MM.1S (cell line): ENCODE results near the gene NBAS.

Experiments
- DNase-seq: peaks from one replicate; pipeline ENCODE4 v3.0.0-alpha.2; 2015
- H2AFZ ChIP-seq: fragments of 300-600 bp; sonication (generic); 2 replicates; pipeline ENCODE4 v1.6.0; 2016; ENCODE audit warnings: antibody characterized with exemption, low read length
- H3F3A ChIP-seq: fragments of 300-600 bp; sonication (generic); 2 replicates; pipeline ENCODE4 v1.6.1; 2016; ENCODE audit warnings: mild to moderate bottlenecking, antibody characterized with exemption, low read length, moderate library complexity, mixed read lengths; ENCODE audit not compliant: insufficient read depth
- H3K27ac ChIP-seq: fragments of 300-600 bp; sonication (generic); 2 replicates; pipeline ENCODE4 v1.5.1; 2016; ENCODE audit warnings: mild to moderate bottlenecking, low read length
- H3K27me3 ChIP-seq: fragments of 300-600 bp; sonication (generic); replicated peaks from 2 replicates; pipeline ENCODE4 v1.6.0; 2016; ENCODE audit warnings: low read length; ENCODE audit not compliant: insufficient read depth
- H3K36me3 ChIP-seq: fragments of 300-600 bp; sonication (generic); replicated peaks from 2 replicates; pipeline ENCODE4 v1.6.1; 2016; ENCODE audit warnings: mild to moderate bottlenecking, low read length, mixed read lengths; ENCODE audit not compliant: insufficient read depth
- H3K4me1 ChIP-seq: fragments of 300-600 bp; sonication (generic); 2 replicates; pipeline ENCODE4 v1.6.1; 2016; ENCODE audit warnings: low read length, mixed read lengths
- H3K4me2 ChIP-seq: fragments of 300-600 bp; sonication (generic); 2 replicates; pipeline ENCODE4 v1.6.0; 2016; ENCODE audit warnings: low read depth, low read length
- H3K4me3 ChIP-seq: fragments of 300-600 bp; sonication (generic); 2 replicates; pipeline ENCODE4 v1.5.1; 2016; ENCODE audit warnings: low read length, mixed read lengths
- H3K79me2 ChIP-seq: fragments of 300-600 bp; sonication (generic); 2 replicates; pipeline ENCODE4 v1.6.1; 2016; ENCODE audit warnings: mixed run types, low read length, mixed read lengths
- H3K9ac ChIP-seq: fragments of 300-600 bp; sonication (generic); 2 replicates; pipeline ENCODE4 v1.6.1; 2016; ENCODE audit warnings: low read length, mixed read lengths
- H3K9me2 ChIP-seq: fragments of 300-600 bp; sonication (generic); replicated peaks from 2 replicates; pipeline ENCODE4 v1.6.1; 2016; ENCODE audit warnings: mild to moderate bottlenecking, low read length, mixed read lengths; ENCODE audit not compliant: insufficient read depth
- H3K9me3 ChIP-seq: fragments of 300-600 bp; sonication (generic); replicated peaks from 2 replicates; pipeline ENCODE4 v1.6.1; 2016; ENCODE audit warnings: mild to moderate bottlenecking, low read length, mixed read lengths; ENCODE audit not compliant: insufficient read depth
- H4K20me1 ChIP-seq: fragments of 300-600 bp; sonication (generic); 2 replicates; pipeline ENCODE4 v1.6.1; 2016; ENCODE audit warnings: mild to moderate bottlenecking, low read length, moderate library complexity, mixed read lengths; ENCODE audit not compliant: insufficient read depth
- CTCF ChIP-seq: fragments of 300-600 bp; sonication (generic); IDR thresholded peaks from 2 replicates; pipeline ENCODE4 v1.5.1; 2016; ENCODE audit warnings: antibody characterized with exemption, low read length, mixed read lengths
- EZH2 ChIP-seq: fragments of 300-600 bp; sonication (generic); optimal IDR thresholded peaks from 2 replicates; pipeline ENCODE3; 2017; ENCODE audit warnings: low read depth, mild to moderate bottlenecking, antibody characterized with exemption, low read length, mixed read lengths
- EZH2phosphoT487 ChIP-seq: fragments of 300-600 bp; sonication (generic); IDR thresholded peaks from 2 replicates; pipeline ENCODE4 v1.6.1; 2018; ENCODE audit warnings: antibody characterized with exemption, low read length

NBAS gene

GRCh38 chr2:15511686-15512085 lies 49.4 kb downstream of the NBAS start:
- no peaks in the 10 kb centered on the region for H3K9me3 ChIP-seq
- H3K9me2 ChIP-seq: no peaks in the 10 kb centered on the region
- H3K4me2 ChIP-seq: no peak overlapping the region
- H3K36me3 ChIP-seq: no peaks in the 10 kb centered on the region
- no peak overlapping the region for H2AFZ ChIP-seq
- no peak for TF ChIP-seq EZH2
- no peak for TF ChIP-seq EZH2phosphoT487
- H3K27me3 ChIP-seq: no peaks in the 10 kb centered on the region
- no peaks in the 10 kb centered on the region for H3F3A ChIP-seq
- no peaks in the 10 kb centered on the region for H4K20me1 ChIP-seq
- H3K4me1 ChIP-seq: no peaks in the 10 kb centered on the region
- no peak overlapping the region for H3K4me3 ChIP-seq
- no peak overlapping the region for H3K27ac ChIP-seq
- H3K9ac ChIP-seq: no peak overlapping the region
- no peak for DNase-seq
- H3K79me2 ChIP-seq: no peaks in the 10 kb centered on the region

DNA sequence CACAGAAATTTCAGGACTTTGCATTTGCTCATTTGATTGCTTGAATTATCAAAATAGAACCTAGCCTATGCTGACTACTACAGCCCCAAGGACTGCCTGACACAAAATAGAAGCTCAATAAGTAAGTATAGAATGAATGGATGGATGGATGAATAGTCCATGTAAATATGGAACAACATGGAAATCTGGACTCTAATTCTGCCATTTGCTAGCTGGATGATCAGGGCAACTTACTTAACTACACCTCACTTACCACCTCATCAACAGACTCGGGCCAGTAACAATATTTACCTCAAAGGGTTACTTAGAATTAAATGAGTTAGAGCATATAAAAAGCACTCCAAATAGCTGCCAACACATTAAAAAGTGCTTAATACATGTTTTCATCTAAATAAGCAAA lies 50.6 kb downstream of the NBAS start:
- no peaks in the 10 kb centered on the region for H3K36me3 ChIP-seq
- H3K4me3 ChIP-seq: no peak overlapping the region
- H3K4me1 ChIP-seq: no peaks in the 10 kb centered on the region
- H3K27me3 ChIP-seq: no peaks in the 10 kb centered on the region
- H3K79me2 ChIP-seq: no peaks in the 10 kb centered on the region
- TF ChIP-seq EZH2phosphoT487 (no peak), CTCF (no peak), EZH2 (no peak)
- H2AFZ ChIP-seq: no peak overlapping the region
- no peak overlapping the region for H3K4me2 ChIP-seq
- no peak for DNase-seq
- H4K20me1 ChIP-seq: no peaks in the 10 kb centered on the region
- H3K9me3 ChIP-seq: no peaks in the 10 kb centered on the region
- no peaks in the 10 kb centered on the region for H3K9me2 ChIP-seq
- H3K27ac ChIP-seq: no peak overlapping the region
- H3K9ac ChIP-seq: no peak overlapping the region
- H3F3A ChIP-seq: no peaks in the 10 kb centered on the region

DNA sequence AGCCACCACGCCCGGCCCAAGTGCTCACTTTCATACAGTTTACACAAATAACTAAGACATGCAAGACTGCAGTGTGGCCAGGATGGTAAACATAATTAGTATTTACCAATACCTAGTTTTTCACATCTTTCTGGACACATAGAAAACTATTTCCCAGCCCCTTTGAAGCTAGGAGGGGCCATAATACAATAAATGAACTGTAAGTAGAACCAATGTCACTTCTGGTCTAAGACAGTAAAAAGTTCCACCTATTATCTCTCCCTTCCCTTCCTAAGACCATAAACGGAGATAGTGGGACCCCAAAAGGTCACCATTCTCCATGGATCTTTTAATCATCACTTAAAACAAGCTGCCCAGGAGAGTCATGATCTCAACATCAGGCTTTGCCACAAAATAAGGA lies 51.0 kb downstream of the NBAS start:
- TF ChIP-seq EZH2 (no peak), CTCF (no peak), EZH2phosphoT487 (no peak)
- Histone ChIP-seq H3K4me2 (no peak overlapping the region), H2AFZ (no peak overlapping the region), H3K27me3 (no peaks in the 10 kb centered on the region), H3K4me1 (no peaks in the 10 kb centered on the region), H3F3A (no peaks in the 10 kb centered on the region), H4K20me1 (no peaks in the 10 kb centered on the region), H3K36me3 (no peaks in the 10 kb centered on the region), H3K27ac (no peak overlapping the region), H3K79me2 (no peaks in the 10 kb centered on the region), H3K4me3 (no peak overlapping the region), H3K9me2 (no peaks in the 10 kb centered on the region), H3K9ac (no peak overlapping the region), H3K9me3 (no peaks in the 10 kb centered on the region)
- no peak for DNase-seq

GRCh38 chr2:15507697-15508096 lies 53.4 kb downstream of the NBAS start:
- TF ChIP-seq CTCF (no peak), EZH2phosphoT487 (no peak), EZH2 (no peak)
- Histone ChIP-seq H4K20me1 (no peaks in the 10 kb centered on the region), H2AFZ (no peak overlapping the region), H3K36me3 (peaks cover 4% of the 10 kb centered on the region; the same call in 1 of the 2 replicates), H3K4me3 (no peak overlapping the region), H3F3A (no peaks in the 10 kb centered on the region), H3K79me2 (no peaks in the 10 kb centered on the region), H3K4me1 (no peaks in the 10 kb centered on the region), H3K9me3 (no peaks in the 10 kb centered on the region), H3K27ac (no peak overlapping the region), H3K4me2 (no peak overlapping the region), H3K27me3 (no peaks in the 10 kb centered on the region), H3K9me2 (no peaks in the 10 kb centered on the region), H3K9ac (no peak overlapping the region)
- DNase-seq: no peak
